Fibroblast of villous mesenchyme (primary cell): Measurements from ENCODE around the gene ROBO3. TPM values are rescaled to one million over a fixed set of nuclear protein-coding genes. Genes with fewer than 3 reads are reported as not detected.

ENCODE experiments used
- DNase-seq: peaks from one replicate; pipeline ENCODE4 v3.0.0-alpha.2; 2010; ENCODE audit warnings: low read depth
- H3K4me3 ChIP-seq: 2 replicates; pipeline ENCODE4 v1.5.1; 2011; ENCODE audit warnings: low read depth, mild to moderate bottlenecking, low read length
- CTCF ChIP-seq: IDR thresholded peaks from 2 replicates; pipeline ENCODE4 v1.5.1; 2012; ENCODE audit warnings: low read depth, mild to moderate bottlenecking, low read length; ENCODE audit not compliant: insufficient read depth
- total RNA-seq: library from RNA; depleted of rRNA; stranded (reverse); fragments of >200 nt; gene quantifications from 2 replicates; pipeline ENCODE4 v1.2.3, GENCODE V29; 2012

ROBO3 gene
- total RNA-seq, 1 donor, result 6.5 TPM

- no peak for TF ChIP-seq CTCF
- DNase-seq, result no peak
- H3K4me3 ChIP-seq, result no peak overlapping the region
Measured at GRCh38 chr11:124891373-124891861, 26.2 kb downstream of the ROBO3 start.

- no peak for DNase-seq
- TF ChIP-seq CTCF, result no peak
- no peak overlapping the region for H3K4me3 ChIP-seq
Measured at GRCh38 chr11:124892146-124892545, 26.9 kb downstream of the ROBO3 start.

- no peak for TF ChIP-seq CTCF
- no peak overlapping the region for H3K4me3 ChIP-seq
- no peak for DNase-seq
Measured at GRCh38 chr11:124892750-124893454, 27.7 kb downstream of the ROBO3 start.

GRCh38 chr11:124893781-124894401 is 28.7 kb downstream of the ROBO3 start:
- TF ChIP-seq CTCF, result no peak
- DNase-seq, result no peak
- H3K4me3 ChIP-seq, result no peak overlapping the region

- no peak for DNase-seq
- H3K4me3 ChIP-seq, result no peak overlapping the region
- TF ChIP-seq CTCF, result no peak
Measured at GRCh38 chr11:124894606-124895430, 29.6 kb downstream of the ROBO3 start.

GRCh38 chr11:124895471-124895971 is 30.3 kb downstream of the ROBO3 start:
- DNase-seq, result no peak
- H3K4me3 ChIP-seq, result no peak overlapping the region
- no peak for TF ChIP-seq CTCF
